ENCODE measurements around the gene VNN1.

The VNN1 gene

GRCh38 chr6:132751306-132751705 lies 37.5 kb upstream of the VNN1 start:
- Histone ChIP-seq H3K4me2 (ENCODE audit: low read length) (no peak overlapping the region), H3F3A (ENCODE audit: insufficient read depth, low read length) (no peaks in the 10 kb centered on the region), H3K27ac (ENCODE audit: low read depth, low read length, poor library complexity, severe bottlenecking) (no peak overlapping the region), H3K9me2 (ENCODE audit: low read depth, low read length) (no peaks in the 10 kb centered on the region), H3K36me3 (ENCODE audit: insufficient read depth, low read length) (peaks cover 57% of the 10 kb centered on the region), H3K4me1 (ENCODE audit: insufficient read depth, low read length, severe bottlenecking) (peaks cover 10% of the 10 kb centered on the region), H3K79me2 (ENCODE audit: insufficient read depth, low read length) (no peaks in the 10 kb centered on the region), H3K27me3 (ENCODE audit: insufficient read depth, low read length) (no peaks in the 10 kb centered on the region), H3K9me3 (ENCODE audit: low read length) (no peaks in the 10 kb centered on the region), H3K4me3 (ENCODE audit: low read depth, low read length, poor library complexity, severe bottlenecking) (no peak overlapping the region), H4K20me1 (ENCODE audit: insufficient read depth, low read length) (no peaks in the 10 kb centered on the region), H3K9ac (ENCODE audit: low read length) (no peak overlapping the region), H2AFZ (ENCODE audit: low read length) (no peak overlapping the region)
- TF ChIP-seq CTCF (IDR thresholded peaks at IDR 0.05; ENCODE audit: low read length) (no peak), EZH2 (IDR thresholded peaks at IDR 0.05; ENCODE audit: borderline replicate concordance, low read length) (no peak)

GRCh38 chr6:132750455-132751248 lies 36.8 kb upstream of the VNN1 start:
- Histone ChIP-seq H3K4me1 (ENCODE audit: insufficient read depth, low read length, severe bottlenecking) (peaks cover 4% of the 10 kb centered on the region), H3K4me3 (ENCODE audit: low read depth, low read length, poor library complexity, severe bottlenecking) (no peak overlapping the region), H3K79me2 (ENCODE audit: insufficient read depth, low read length) (no peaks in the 10 kb centered on the region), H3F3A (ENCODE audit: insufficient read depth, low read length) (no peaks in the 10 kb centered on the region), H3K9me3 (ENCODE audit: low read length) (no peaks in the 10 kb centered on the region), H3K4me2 (ENCODE audit: low read length) (no peak overlapping the region), H3K27ac (ENCODE audit: low read depth, low read length, poor library complexity, severe bottlenecking) (no peak overlapping the region), H3K9ac (ENCODE audit: low read length) (no peak overlapping the region), H3K9me2 (ENCODE audit: low read depth, low read length) (no peaks in the 10 kb centered on the region), H3K36me3 (ENCODE audit: insufficient read depth, low read length) (peaks cover 63% of the 10 kb centered on the region), H2AFZ (ENCODE audit: low read length) (no peak overlapping the region), H3K27me3 (ENCODE audit: insufficient read depth, low read length) (no peaks in the 10 kb centered on the region), H4K20me1 (ENCODE audit: insufficient read depth, low read length) (no peaks in the 10 kb centered on the region)
- TF ChIP-seq EZH2 (IDR thresholded peaks at IDR 0.05; ENCODE audit: borderline replicate concordance, low read length) (no peak), CTCF (IDR thresholded peaks at IDR 0.05; ENCODE audit: low read length) (no peak)

- no peaks in the 10 kb centered on the region for H4K20me1 ChIP-seq (ENCODE audit: insufficient read depth, low read length)
- H3K27ac ChIP-seq (ENCODE audit: low read depth, low read length, poor library complexity, severe bottlenecking), result no peak overlapping the region
- no peak for TF ChIP-seq EZH2 (IDR thresholded peaks at IDR 0.05; ENCODE audit: borderline replicate concordance, low read length)
- TF ChIP-seq CTCF (IDR thresholded peaks at IDR 0.05; ENCODE audit: low read length), result no peak
- H3K9me3 ChIP-seq (ENCODE audit: low read length), result no peaks in the 10 kb centered on the region
- H3K27me3 ChIP-seq (ENCODE audit: insufficient read depth, low read length), result no peaks in the 10 kb centered on the region
- H3K4me2 ChIP-seq (ENCODE audit: low read length), result no peak overlapping the region
- no peaks in the 10 kb centered on the region for H3K9me2 ChIP-seq (ENCODE audit: low read depth, low read length)
- H3F3A ChIP-seq (ENCODE audit: insufficient read depth, low read length), result no peaks in the 10 kb centered on the region
- H3K4me3 ChIP-seq (ENCODE audit: low read depth, low read length, poor library complexity, severe bottlenecking), result no peak overlapping the region
- H3K79me2 ChIP-seq (ENCODE audit: insufficient read depth, low read length), result no peaks in the 10 kb centered on the region
- no peaks in the 10 kb centered on the region for H3K4me1 ChIP-seq (ENCODE audit: insufficient read depth, low read length, severe bottlenecking)
- no peak overlapping the region for H3K9ac ChIP-seq (ENCODE audit: low read length)
- peaks cover 77% of the 10 kb centered on the region for H3K36me3 ChIP-seq (ENCODE audit: insufficient read depth, low read length)
- no peak overlapping the region for H2AFZ ChIP-seq (ENCODE audit: low read length)
These were observed 35.3 kb upstream of the VNN1 start for GRCh38 chr6:132749111-132749510.
